SJCRH30 (cell line): Measurements from ENCODE around the gene KIF4B. TPM values are rescaled to one million over a fixed set of nuclear protein-coding genes. Genes with fewer than 3 reads are reported as not detected.

Experiments used
- DNase-seq, 2 experiments: peaks; one replicate each; pipeline ENCODE4 v3.0.0-alpha.2; 2015 to 2020
- H3K27ac ChIP-seq: fragments of 250-450 bp; sonication (Bioruptor Pico); 2 replicates; pipeline ENCODE4 v1.5.1; 2020; ENCODE audit warnings: mild to moderate bottlenecking, moderate library complexity
- H3K27me3 ChIP-seq: fragments of 250-450 bp; sonication (Bioruptor Pico); 2 replicates; pipeline ENCODE4 v1.5.1; 2020; ENCODE audit warnings: mild to moderate bottlenecking, moderate library complexity
- H3K36me3 ChIP-seq: fragments of 250-450 bp; sonication (Bioruptor Pico); 2 replicates; pipeline ENCODE4 v1.5.1; 2020; ENCODE audit warnings: mild to moderate bottlenecking, moderate library complexity
- H3K4me1 ChIP-seq: fragments of 250-450 bp; sonication (Bioruptor Pico); 2 replicates; pipeline ENCODE4 v1.5.1; 2020; ENCODE audit warnings: mild to moderate bottlenecking, moderate library complexity
- H3K4me3 ChIP-seq: fragments of 250-450 bp; sonication (Bioruptor Pico); 2 replicates; pipeline ENCODE4 v1.5.1; 2020; ENCODE audit warnings: mild to moderate bottlenecking, moderate library complexity
- H3K9me3 ChIP-seq: fragments of 250-450 bp; sonication (Bioruptor Pico); replicated peaks from 2 replicates; pipeline ENCODE4 v1.5.1; 2020; ENCODE audit warnings: mild to moderate bottlenecking, moderate library complexity
- total RNA-seq: library from RNA; depleted of rRNA; stranded (reverse); fragments of >200 nt; shearing (Covaris generic); gene quantifications from 2 replicates; pipeline ENCODE4 v1.2.3, GENCODE V29; 2014; rRNA removed

KIF4B gene
- total RNA-seq, 1 experiment from 2014 or later: 0.02 TPM

GRCh38 chr5:155064580-155064979 is 51.0 kb downstream of the KIF4B start:
- DNase-seq: no peak
- Histone ChIP-seq H3K9me3 (no peaks in the 10 kb centered on the region), H3K27ac (no peak overlapping the region), H3K4me1 (no peaks in the 10 kb centered on the region), H3K4me3 (no peak overlapping the region), H3K27me3 (no peaks in the 10 kb centered on the region), H3K36me3 (no peaks in the 10 kb centered on the region)

- no peak overlapping the region for H3K4me3 ChIP-seq
- H3K27me3 ChIP-seq: no peaks in the 10 kb centered on the region
- no peaks in the 10 kb centered on the region for H3K4me1 ChIP-seq
- no peaks in the 10 kb centered on the region for H3K9me3 ChIP-seq
- H3K36me3 ChIP-seq: no peaks in the 10 kb centered on the region
- no peak for DNase-seq
- H3K27ac ChIP-seq: no peak overlapping the region
Measured at GRCh38 chr5:155066886-155067595, 53.5 kb downstream of the KIF4B start.

Other genes starting within 250 kb of the KIF4B start
- gene FAXDC2, start 163.2 kb upstream of the KIF4B start, total RNA-seq: 2.6 and 4.2 TPM in 2 replicates
- 64.4 and 65.5 TPM in 2 replicates for gene CNOT8, start 155.1 kb upstream of the KIF4B start, total RNA-seq
- gene GEMIN5, start 75.5 kb upstream of the KIF4B start, total RNA-seq: 47.1 and 47.7 TPM in 2 replicates
- gene MRPL22, start 72.7 kb upstream of the KIF4B start, total RNA-seq: 55.6 and 56.2 TPM in 2 replicates